HepG2 (cell line): Measurements from ENCODE around the gene NPAS2. TPM values are rescaled to one million over a fixed set of nuclear protein-coding genes. Genes with fewer than 3 reads are reported as not detected.

Experiments used
- DMAP1 ChIP-seq: IDR thresholded peaks from 2 replicates; pipeline ENCODE4 v1.6.1; 2016
- DPF2 ChIP-seq: sonication (generic); formaldehyde crosslinking; IDR thresholded peaks from 2 replicates; pipeline ENCODE4 v1.4.0; 2020; ENCODE audit warnings: mild to moderate bottlenecking, low read depth, missing genetic modification reagents, borderline replicate concordance
- FIP1L1 ChIP-seq: fragments of 200-400 bp; formaldehyde crosslinking; IDR thresholded peaks from 2 replicates; pipeline ENCODE4 v1.6.1; 2018; ENCODE audit warnings: low read depth, mild to moderate bottlenecking, low read length, moderate library complexity, borderline replicate concordance; ENCODE audit not compliant: insufficient read depth
- FOXA1 ChIP-seq, 2 experiments: fragments of 450-650 bp in 1 of 2; sonication (generic) in 1 of 2; formaldehyde crosslinking in 1 of 2; IDR thresholded peaks; 2 replicates each; pipeline versions ENCODE4 v1.4.0 to v1.6.1; 2016 to 2020; ENCODE audit warnings: missing genetic modification reagents in 1 of 2
- PRDM10 ChIP-seq: sonication (generic); formaldehyde crosslinking; IDR thresholded peaks from 2 replicates; pipeline ENCODE4 v1.4.0; 2020; ENCODE audit warnings: low read depth, missing genetic modification reagents
- SOX5 ChIP-seq: IDR thresholded peaks from 2 replicates; pipeline ENCODE4 v1.6.1; 2016; ENCODE audit warnings: borderline replicate concordance
- STAT6 ChIP-seq: sonication (generic); formaldehyde crosslinking; IDR thresholded peaks from 2 replicates; pipeline ENCODE4 v1.4.0; 2020; ENCODE audit warnings: missing genetic modification reagents, mild to moderate bottlenecking, borderline replicate concordance
- ZBTB4 ChIP-seq: sonication (generic); formaldehyde crosslinking; IDR thresholded peaks from 2 replicates; pipeline ENCODE4 v1.4.0; 2020; ENCODE audit warnings: missing genetic modification reagents, mild to moderate bottlenecking, borderline replicate concordance
- ZNF263 ChIP-seq: sonication (generic); formaldehyde crosslinking; IDR thresholded peaks from 2 replicates; pipeline ENCODE4 v1.4.0; 2020; ENCODE audit warnings: missing genetic modification reagents
- ZNF292 ChIP-seq: sonication (generic); formaldehyde crosslinking; IDR thresholded peaks from 2 replicates; pipeline ENCODE4 v1.8.1; 2022; ENCODE audit warnings: mild to moderate bottlenecking, low read depth, missing genetic modification reagents, borderline replicate concordance
- polyA plus RNA-seq, 8 experiments: library from polyadenylated mRNA; depleted of rRNA in 3 of 8; stranded (reverse) in 7 of 8; unstranded in 1 of 8; fragments of >200 nt; fragmentation: Illumina TruSeq in 4 of 8; extraction: Trizol in 4 of 8; gene quantifications; 2 replicates each; pipeline versions ENCODE4 v1.2.1 to v1.2.3, GENCODE V29; 2011 to 2016; ENCODE audit warnings: low read depth in 4 of 8, missing spikeins in 1 of 8, mixed read lengths in 1 of 8; ENCODE audit not compliant: insufficient read depth in 1 of 8
- total RNA-seq, 5 experiments: library from RNA; depleted of rRNA; stranded (reverse); fragments of >200 nt; fragmentation: Illumina TruSeq; extraction: Trizol; gene quantifications; 2 replicates each; pipeline ENCODE4 v1.2.3, GENCODE V29; 2016; ENCODE audit warnings: low read depth in 1 of 5
- TF ChIP-seq, protein P1 (sequence below): sonication (generic); formaldehyde crosslinking; IDR thresholded peaks from 2 replicates; pipeline ENCODE4 v1.5.1; 2020; ENCODE audit warnings: mild to moderate bottlenecking, missing genetic modification reagents, borderline replicate concordance

The NPAS2 gene
- total and polyA plus RNA-seq, 2 of the 13 experiments (the other 11 are each of a cell fraction or from before 2014, with no cell fraction given): 14.8 to 37.5 TPM

DNA sequence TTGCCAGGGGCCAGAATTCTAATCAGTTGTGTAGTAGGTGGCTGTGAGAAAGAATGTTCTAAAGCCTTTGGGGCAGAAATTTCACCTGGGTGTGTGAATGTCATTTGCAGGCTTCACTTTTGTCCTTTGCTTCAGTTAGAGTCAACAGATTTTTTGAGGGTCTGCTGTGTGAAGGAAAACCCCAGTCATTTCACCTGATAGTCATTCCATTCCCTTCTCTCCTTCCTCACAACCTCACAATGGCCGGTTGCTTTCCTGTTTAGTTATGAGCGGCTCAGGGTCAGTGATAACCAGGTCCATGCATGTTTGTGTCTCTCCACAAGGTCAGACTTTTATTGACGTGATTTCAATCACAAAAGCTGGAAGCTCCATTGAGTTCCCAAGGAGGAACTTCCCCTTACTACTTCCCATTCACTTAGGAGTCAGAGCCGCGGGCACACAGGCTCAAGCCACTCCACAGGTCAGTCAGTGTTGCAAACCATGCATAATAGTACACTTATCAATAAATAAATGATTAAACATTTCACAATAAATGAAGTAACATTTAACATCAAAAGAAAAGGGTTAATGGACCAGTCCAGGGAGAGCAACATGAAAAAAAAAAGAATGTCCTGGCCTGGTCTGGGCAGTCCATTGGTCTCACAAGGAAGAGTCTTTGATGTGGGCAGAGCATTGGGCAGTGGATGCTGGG is 74.3 kb downstream of the NPAS2 start (continued):
- TF ChIP-seq, protein P1, sequence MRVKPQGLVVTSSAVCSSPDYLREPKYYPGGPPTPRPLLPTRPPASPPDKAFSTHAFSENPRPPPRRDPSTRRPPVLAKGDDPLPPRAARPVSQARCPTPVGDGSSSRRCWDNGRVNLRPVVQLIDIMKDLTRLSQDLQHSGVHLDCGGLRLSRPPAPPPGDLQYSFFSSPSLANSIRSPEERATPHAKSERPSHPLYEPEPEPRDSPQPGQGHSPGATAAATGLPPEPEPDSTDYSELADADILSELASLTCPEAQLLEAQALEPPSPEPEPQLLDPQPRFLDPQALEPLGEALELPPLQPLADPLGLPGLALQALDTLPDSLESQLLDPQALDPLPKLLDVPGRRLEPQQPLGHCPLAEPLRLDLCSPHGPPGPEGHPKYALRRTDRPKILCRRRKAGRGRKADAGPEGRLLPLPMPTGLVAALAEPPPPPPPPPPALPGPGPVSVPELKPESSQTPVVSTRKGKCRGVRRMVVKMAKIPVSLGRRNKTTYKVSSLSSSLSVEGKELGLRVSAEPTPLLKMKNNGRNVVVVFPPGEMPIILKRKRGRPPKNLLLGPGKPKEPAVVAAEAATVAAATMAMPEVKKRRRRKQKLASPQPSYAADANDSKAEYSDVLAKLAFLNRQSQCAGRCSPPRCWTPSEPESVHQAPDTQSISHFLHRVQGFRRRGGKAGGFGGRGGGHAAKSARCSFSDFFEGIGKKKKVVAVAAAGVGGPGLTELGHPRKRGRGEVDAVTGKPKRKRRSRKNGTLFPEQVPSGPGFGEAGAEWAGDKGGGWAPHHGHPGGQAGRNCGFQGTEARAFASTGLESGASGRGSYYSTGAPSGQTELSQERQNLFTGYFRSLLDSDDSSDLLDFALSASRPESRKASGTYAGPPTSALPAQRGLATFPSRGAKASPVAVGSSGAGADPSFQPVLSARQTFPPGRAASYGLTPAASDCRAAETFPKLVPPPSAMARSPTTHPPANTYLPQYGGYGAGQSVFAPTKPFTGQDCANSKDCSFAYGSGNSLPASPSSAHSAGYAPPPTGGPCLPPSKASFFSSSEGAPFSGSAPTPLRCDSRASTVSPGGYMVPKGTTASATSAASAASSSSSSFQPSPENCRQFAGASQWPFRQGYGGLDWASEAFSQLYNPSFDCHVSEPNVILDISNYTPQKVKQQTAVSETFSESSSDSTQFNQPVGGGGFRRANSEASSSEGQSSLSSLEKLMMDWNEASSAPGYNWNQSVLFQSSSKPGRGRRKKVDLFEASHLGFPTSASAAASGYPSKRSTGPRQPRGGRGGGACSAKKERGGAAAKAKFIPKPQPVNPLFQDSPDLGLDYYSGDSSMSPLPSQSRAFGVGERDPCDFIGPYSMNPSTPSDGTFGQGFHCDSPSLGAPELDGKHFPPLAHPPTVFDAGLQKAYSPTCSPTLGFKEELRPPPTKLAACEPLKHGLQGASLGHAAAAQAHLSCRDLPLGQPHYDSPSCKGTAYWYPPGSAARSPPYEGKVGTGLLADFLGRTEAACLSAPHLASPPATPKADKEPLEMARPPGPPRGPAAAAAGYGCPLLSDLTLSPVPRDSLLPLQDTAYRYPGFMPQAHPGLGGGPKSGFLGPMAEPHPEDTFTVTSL: peak; percentile 48; the same call in 1 of the 2 replicates
- TF ChIP-seq SOX5 (CRISPR knock-in tag) (peak; percentile 70; the same call in 1 of the 2 replicates), FIP1L1 (no peak), FOXA1 (IDR thresholded peaks at IDR 0.05) (no peak), FOXA1 (CRISPR knock-in tag; IDR thresholded peaks at IDR 0.05) (0 out of 2 replicates have a peak, but pooled peaks have one; percentile 11), ZNF292 (CRISPR knock-in tag) (peak; percentile 33; the same call in 1 of the 2 replicates), STAT6 (no peak), ZNF263 (peak; percentile 34; the same call in 1 of the 2 replicates), ZBTB4 (CRISPR knock-in tag) (peak; percentile 78; the same call in 1 of the 2 replicates), DMAP1 (CRISPR knock-in tag) (no peak), DPF2 (CRISPR knock-in tag) (no peak), PRDM10 (CRISPR knock-in tag) (0 out of 2 replicates have a peak, but pooled peaks have one; percentile 11)
